ENCODE results near the gene PLD5.
"Not testable (repeated sequence)": the region's sequence is repeated elsewhere in the genome, so short reads cannot be mapped to it uniquely, and the experiment has no call there.

The PLD5 gene

GRCh38 chr1:242506724-242507123 lies 17.8 kb downstream of the PLD5 start:
- no peak for DNase-seq

GRCh38 chr1:242489545-242489944 lies 35.0 kb downstream of the PLD5 start:
- DNase-seq = no peak

- no peak for DNase-seq
These were observed 46.6 kb downstream of the PLD5 start for GRCh38 chr1:242477944-242478343.

- DNase-seq = no peak
These were observed 53.7 kb downstream of the PLD5 start for GRCh38 chr1:242470774-242471173.

- no peak for DNase-seq
These were observed 55.7 kb downstream of the PLD5 start for GRCh38 chr1:242468784-242469183.

- DNase-seq = peak in 38 of 56 donors; percentile 6 to 76 (median 18)
These were observed 56.8 kb downstream of the PLD5 start for GRCh38 chr1:242467556-242468145.

GRCh38 chr1:242462867-242463266 lies 61.6 kb downstream of the PLD5 start:
- DNase-seq = peak in 10 of 56 donors; percentile 1 to 33 (median 15)

- not testable (repeated sequence) for DNase-seq
These were observed 64.8 kb downstream of the PLD5 start for GRCh38 chr1:242459740-242460139.

- DNase-seq = no peak
These were observed 67.7 kb downstream of the PLD5 start for GRCh38 chr1:242456726-242457269.

GRCh38 chr1:242455052-242455361 lies 69.5 kb downstream of the PLD5 start:
- no peak for DNase-seq

- DNase-seq = peak in 7 of 56 donors; percentile 4 to 32 (median 7)
These were observed 70.0 kb downstream of the PLD5 start for GRCh38 chr1:242454262-242455051.

GRCh38 chr1:242452573-242452972 lies 71.9 kb downstream of the PLD5 start:
- no peak for DNase-seq

GRCh38 chr1:242449661-242450060 lies 74.8 kb downstream of the PLD5 start:
- DNase-seq = peak in 1 of 56 donors; percentile 6

- peak in 5 of 56 donors; percentile 2 to 18 (median 5) for DNase-seq
These were observed 75.4 kb downstream of the PLD5 start for GRCh38 chr1:242448910-242449645.

GRCh38 chr1:242447689-242448088 lies 76.8 kb downstream of the PLD5 start:
- DNase-seq = no peak

- DNase-seq = no peak
These were observed 83.7 kb downstream of the PLD5 start for GRCh38 chr1:242440757-242441156.

GRCh38 chr1:242435200-242435599 lies 89.3 kb downstream of the PLD5 start:
- DNase-seq = no peak

- no peak for DNase-seq
These were observed 91.9 kb downstream of the PLD5 start for GRCh38 chr1:242432491-242433095.

GRCh38 chr1:242431786-242432185 lies 92.7 kb downstream of the PLD5 start:
- DNase-seq = no peak

GRCh38 chr1:242430956-242431355 lies 93.5 kb downstream of the PLD5 start:
- no peak for DNase-seq

GRCh38 chr1:242428399-242429190 lies 95.9 kb downstream of the PLD5 start:
- no peak for DNase-seq

Data from nucleus accumbens (tissue), 56 donors.